ENCODE data around the gene CTU2.

GRCh38 chr16:88754109-88754911 lies 48.0 kb downstream of the CTU2 start:
- TF ChIP-seq EZH2phosphoT487 (IDR thresholded peaks at IDR 0.05; ENCODE audit: borderline replicate concordance, low read length) (no peak), CTCF (IDR thresholded peaks at IDR 0.05; ENCODE audit: low read depth, low read length, poor library complexity, severe bottlenecking) (no peak)
